GM19099 (cell line): ENCODE measurements around the gene FUT4.

Experiments used
- POLR2A ChIP-seq: IDR thresholded peaks from 3 replicates; pipeline ENCODE4 v1.6.1; 2011; ENCODE audit warnings: low read depth; ENCODE audit not compliant: insufficient read length; ENCODE audit errors: extremely low read depth

FUT4 gene

DNA sequence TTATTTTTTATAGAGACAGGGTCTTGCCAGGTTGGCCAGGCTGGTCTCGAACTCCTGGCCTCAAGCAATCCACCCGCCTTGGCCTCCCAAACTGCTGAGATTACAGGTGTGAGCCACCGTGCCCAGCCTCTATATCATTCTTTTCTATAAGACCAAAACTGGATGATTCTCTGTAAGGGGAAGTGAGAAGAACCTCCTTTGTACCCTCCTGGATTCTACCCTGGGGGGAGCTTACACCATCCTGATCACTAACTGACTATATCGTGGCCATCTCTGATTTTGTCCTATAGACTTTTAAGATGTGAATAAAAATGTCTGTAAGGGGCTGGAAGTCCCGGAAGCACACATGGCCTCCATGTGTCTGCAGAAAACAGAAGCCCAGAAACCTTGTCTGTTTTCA lies 32.6 kb downstream of the FUT4 start:
- no peak for TF ChIP-seq POLR2A

DNA sequence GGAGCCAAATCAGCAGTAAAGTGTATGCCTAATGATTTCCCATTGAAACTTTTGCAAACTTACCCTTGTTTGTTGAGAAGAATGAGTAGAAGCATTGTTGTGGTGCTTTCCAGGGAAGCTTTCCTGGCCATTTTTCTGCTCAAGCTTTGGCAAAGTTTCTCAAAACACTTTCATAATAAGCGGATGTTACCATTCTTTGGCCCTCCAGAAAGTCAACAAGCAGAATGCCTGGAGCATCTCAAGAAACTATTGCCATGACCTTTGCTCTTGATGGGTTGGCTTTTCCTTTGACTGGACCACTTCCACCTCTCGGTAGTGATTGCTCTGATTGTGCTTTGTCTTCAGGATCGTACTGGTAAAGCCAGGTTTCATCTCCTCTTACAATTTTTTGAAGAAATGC lies 34.1 kb downstream of the FUT4 start:
- TF ChIP-seq POLR2A, result no peak

DNA sequence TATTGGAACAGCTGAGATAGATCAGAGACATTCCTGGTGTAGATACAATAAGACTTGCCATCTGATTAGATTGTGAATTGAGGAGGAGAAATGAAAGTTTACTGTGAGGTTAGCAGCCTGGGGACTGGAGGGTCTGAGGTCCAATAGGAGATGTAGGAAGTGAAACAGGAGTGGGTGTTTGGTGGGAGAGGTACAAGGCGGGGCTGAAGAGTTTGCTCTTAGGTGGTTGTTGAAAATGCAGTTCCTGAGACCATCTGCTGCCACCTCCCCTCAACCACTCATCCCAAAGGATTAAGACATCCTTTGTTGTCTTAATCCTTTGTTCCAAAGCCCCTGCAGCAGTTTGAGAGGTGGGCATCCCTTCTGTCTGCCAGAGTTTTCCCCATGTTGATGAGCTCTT lies 38.2 kb downstream of the FUT4 start:
- TF ChIP-seq POLR2A, result peak; percentile 39

DNA sequence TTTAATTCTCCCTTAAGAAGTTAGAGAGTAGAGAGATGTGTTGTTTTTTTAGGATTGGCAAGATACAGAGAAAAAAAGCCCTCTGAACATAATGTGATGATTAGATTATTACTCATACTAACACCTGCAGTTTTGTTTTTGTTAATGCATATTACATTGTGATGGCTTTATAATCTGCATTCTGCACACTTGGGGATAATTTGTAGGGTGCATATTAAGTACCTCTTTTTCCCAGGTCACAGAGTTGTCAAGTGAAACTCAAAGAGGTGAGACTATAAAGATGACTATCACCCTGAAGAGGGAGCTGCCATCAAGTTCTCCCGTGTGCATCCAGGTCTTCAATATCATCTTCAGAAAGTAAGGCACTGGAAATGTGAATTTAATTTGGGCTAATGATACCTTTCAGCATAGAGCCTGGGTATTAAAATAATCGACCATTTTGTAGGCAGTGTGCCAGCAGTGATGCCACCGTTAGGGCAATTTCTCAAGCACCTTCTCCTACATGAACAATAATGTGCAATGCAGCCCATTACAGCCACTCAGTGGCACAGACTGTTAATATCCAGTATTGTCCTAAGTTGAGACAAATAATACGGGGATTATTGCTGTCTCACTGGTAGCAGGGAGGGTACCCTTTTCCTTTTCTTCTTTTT lies 39.6 kb downstream of the FUT4 start:
- no peak for TF ChIP-seq POLR2A

DNA sequence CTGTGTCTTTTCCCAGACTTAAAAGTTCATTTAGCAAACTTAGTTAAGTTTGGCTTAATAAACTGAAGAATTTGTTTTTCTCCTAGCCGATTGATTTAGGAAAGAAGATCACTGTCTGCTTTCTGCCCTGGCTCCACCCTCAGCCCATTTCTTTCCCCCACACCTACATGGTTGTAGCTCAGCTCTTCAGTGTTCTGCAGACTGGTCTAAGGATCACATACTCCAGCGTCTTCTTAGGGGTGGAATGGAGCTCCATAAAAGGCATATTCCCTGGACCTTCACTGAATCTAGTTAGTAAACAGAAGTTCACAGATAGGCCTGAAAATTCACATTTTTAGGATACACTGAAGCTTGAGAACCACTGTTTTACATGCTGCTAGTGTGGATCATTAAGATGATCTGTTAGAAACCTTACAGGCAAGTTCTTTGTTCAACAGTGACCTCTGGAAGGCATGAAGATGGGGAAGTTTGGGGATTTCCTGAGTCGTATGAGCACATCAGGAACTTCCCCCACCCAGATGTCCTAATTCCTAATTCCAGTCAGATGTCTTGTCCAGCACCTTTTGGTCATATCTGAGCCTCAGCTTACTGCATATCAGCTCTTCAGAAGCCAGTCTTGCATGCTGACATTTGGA lies 40.3 kb downstream of the FUT4 start:
- TF ChIP-seq POLR2A, result peak; percentile 53

DNA sequence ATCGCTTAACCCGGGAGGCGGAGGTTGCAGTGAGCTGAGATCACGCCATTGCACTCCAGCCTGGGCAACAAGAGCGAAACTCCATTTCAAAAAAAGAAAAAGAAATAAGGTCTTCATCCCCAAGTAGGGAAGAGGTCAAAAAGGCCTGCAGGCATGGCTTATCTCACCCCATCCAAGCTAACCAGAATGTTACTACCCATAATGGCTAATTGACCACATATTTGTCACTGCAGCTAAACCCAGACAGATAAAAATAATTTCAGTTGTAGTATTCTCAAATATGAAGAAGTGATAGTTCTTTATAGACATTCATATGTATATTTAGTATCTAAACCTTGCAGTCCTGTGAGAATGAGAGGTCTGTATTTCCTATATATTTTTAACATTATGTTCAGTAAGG lies 41.3 kb downstream of the FUT4 start:
- TF ChIP-seq POLR2A, result no peak

DNA sequence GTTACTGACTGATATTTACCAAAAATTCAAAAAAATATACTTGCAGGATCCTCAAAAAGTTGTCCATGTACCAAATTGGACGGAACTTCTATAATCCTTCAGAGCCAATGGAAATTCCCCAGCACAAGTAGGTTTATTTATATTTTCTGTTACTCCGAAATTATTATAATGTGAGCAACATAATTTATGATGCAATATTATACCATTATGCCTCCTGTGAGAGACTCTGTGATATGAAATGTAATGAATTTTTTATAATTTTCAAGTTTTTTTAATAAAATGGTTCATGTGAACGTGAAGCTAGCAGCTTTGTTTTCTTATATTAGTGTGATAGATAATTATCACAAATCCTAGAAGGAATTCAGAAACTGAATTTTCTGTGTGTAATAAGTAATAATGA lies 41.7 kb downstream of the FUT4 start:
- no peak for TF ChIP-seq POLR2A

DNA sequence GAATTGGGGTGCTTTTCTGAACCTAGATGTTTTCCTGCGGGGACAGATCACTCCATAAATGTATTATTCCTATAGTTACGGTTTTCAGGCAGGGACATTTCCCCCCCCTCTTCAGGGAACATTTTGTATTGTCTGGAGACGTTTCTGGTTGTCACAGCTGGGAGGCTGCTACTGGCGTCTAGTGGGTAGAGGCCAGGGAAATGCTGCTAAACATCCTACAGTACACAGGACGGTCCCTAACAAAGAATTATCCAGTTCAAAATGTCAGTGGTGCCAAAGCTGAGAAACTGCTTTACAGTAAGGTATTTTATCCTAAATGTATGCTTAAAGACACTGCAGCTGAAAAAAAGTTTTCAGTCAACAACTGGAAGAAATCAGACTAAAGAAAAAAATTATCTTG lies 42.8 kb downstream of the FUT4 start:
- TF ChIP-seq POLR2A, result no peak

DNA sequence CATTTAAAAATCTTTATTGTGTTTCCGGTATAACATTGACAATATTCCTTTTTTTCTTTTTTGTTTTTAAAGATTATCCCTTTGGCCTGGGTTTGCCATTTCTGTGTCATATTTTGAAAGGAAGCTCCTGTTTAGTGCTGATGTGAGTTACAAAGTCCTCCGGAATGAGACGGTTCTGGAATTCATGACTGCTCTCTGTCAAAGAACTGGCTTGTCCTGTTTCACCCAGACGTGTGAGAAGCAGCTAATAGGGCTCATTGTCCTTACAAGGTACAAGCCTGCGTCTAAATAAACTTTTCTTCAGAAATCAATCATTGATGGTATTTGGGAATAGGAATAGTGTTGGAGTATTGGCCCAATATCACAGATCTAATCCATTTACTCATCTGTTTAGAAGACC lies 43.3 kb downstream of the FUT4 start:
- no peak for TF ChIP-seq POLR2A

DNA sequence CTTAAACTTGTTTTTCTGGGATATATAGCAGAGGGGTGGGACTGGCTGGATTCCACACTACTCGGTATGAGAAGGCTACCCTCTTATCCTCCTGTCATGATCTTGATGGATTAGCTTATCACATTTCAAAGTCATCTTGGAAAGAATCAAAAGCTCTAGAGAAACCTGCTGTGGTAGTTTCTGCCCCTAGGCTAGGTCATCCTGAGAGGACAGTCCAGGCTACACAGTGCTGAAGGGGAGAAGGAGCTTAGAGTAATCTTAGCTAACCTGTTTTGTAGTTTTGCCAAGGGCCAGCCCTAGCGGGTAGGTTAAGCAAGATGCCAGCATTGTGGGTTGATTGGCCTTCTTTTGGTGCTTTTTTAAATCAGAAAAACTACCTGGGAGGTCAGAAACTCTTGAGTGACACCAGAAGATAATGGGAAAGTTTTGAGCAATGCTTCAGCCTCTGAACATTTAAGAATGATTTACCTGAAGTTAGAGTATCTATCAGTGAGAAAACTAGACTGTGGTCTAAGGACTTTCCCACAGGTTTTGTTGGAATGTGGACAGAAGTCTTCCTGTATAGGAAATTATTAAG lies 44.7 kb downstream of the FUT4 start:
- TF ChIP-seq POLR2A, result no peak

DNA sequence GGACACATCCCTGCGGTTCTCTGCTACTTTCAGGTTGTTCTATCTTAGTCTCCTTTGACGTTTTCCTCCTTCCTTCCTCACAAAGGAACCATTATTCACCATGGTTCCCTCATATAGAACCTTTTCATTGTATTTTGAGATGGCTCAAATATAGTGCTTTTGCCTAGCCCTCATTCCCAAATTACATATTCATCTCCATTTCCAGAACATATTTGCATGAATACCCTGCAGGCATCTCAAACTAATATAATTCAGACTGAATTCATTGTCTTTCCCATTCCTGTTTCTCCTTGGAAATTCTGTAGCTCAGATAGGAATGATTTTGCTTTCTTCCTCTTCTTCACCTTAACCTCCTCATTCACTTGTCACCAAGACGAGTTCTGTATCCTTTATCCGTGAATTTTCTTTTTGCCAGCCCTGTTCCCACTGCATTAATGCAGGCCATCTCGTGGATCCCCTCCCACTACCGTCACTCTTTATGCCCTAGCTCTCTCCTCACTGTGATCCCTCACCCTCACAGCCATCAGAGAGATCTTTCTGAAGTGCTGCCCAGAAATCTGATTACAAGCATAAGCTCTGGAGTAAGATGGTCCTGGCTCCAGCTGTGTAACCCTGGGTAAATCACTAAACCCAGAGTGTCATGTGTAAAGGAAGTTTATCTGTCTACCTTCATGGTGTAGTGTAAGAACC lies 46.8 kb downstream of the FUT4 start:
- TF ChIP-seq POLR2A, result no peak

DNA sequence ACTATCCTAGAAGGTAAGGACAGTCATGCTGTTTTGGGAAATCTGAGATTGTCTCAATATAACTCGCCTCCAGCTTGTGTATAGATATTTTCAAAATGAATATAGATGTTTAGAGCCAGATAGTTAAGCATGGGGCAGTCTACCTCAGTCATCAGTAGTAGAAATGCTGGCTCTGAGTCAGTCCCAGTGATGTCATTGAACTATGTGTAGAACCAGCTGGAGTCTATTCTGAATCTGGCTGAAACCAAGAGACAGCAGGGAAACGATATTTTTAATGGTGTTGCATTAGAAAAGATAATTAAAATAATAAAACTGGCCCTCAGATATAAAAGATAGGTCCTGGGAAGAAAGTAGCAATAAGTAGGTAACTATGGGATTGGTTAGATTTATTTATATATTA lies 49.3 kb downstream of the FUT4 start:
- TF ChIP-seq POLR2A, result no peak

DNA sequence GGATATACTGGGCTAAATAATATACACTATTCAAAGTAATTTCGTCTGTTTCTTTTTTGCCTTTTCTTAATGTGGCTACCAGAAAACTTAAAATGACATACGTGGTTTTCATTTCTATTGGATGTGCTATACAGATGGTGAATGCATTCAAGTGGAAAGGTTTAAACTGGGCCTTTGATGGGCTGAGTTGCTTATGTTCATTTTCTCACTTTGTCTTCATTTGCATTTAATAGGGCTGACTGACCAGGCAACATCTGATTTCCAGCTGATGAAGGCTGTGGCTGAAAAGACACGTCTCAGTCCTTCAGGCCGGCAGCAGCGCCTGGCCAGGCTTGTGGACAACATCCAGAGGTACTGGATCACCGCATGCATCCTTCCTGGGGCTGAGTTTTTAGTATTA lies 51.4 kb downstream of the FUT4 start:
- TF ChIP-seq POLR2A, result no peak

DNA sequence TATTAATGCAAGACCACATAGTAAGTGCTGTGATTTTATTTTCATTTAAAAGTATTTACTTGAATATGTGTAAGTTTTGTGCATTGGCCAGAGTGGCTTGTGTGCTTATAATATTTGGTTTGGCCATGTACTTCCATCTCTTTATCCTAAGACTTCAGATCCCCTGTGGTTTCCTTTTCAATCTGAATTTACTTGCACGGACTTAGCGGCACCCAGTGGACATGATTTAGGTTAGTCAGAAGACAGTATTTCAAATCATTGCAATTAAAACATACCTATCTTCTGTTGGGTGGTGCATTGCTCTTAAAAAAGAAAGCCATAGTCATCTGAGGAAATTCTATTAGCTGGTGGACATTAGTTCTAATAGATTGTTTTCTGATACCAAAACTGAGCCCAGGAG lies 54.2 kb downstream of the FUT4 start:
- TF ChIP-seq POLR2A, result no peak
